HEK293T (cell line): ENCODE measurements around the gene POPDC2.
A peak's percentile ranks its signal among the peaks of the same experiment; 100 is the strongest.

Source experiments
- CTCF ChIA-PET: fragments of 350-600 bp; formaldehyde crosslinking; extraction: SDS; loops from one replicate; lab custom pipeline; 2021; ENCODE audit warnings: antibody characterized with exemption, inconsistent platforms; lab: Yijun Ruan, JAX
- POLR2A ChIA-PET: fragments of 350-600 bp; formaldehyde crosslinking; extraction: SDS; loops from one replicate; lab custom pipeline; 2020; ENCODE audit warnings: antibody characterized with exemption, inconsistent platforms; lab: Yijun Ruan, JAX
- DNase-seq: peaks from one replicate; pipeline ENCODE4 v3.0.0; 2012; ENCODE audit warnings: mixed read lengths; ENCODE audit errors: extremely low spot score
- ARNT ChIP-seq: fragments of 450-650 bp; IDR thresholded peaks from 2 replicates; pipeline ENCODE4 v1.6.1; 2017; ENCODE audit warnings: mild to moderate bottlenecking
- BHLHE40 ChIP-seq: fragments of 450-650 bp; IDR thresholded peaks from 2 replicates; pipeline ENCODE4 v1.6.1; 2016; ENCODE audit warnings: mild to moderate bottlenecking, moderate library complexity, borderline replicate concordance
- CTBP1 ChIP-seq: fragments of 450-650 bp; IDR thresholded peaks from 2 replicates; pipeline ENCODE4 v1.6.1; 2016; ENCODE audit warnings: borderline replicate concordance
- ELF4 ChIP-seq: fragments of 450-650 bp; IDR thresholded peaks from 2 replicates; pipeline ENCODE4 v1.6.1; 2017; ENCODE audit warnings: antibody characterized with exemption
- FOXA1 ChIP-seq: fragments of 450-650 bp; IDR thresholded peaks from 2 replicates; pipeline ENCODE4 v1.6.1; 2016; ENCODE audit warnings: mild to moderate bottlenecking
- FOXK2 ChIP-seq: fragments of 450-650 bp; IDR thresholded peaks from 2 replicates; pipeline ENCODE4 v1.6.1; 2016; ENCODE audit warnings: mild to moderate bottlenecking
- FOXM1 ChIP-seq: fragments of 450-650 bp; IDR thresholded peaks from 2 replicates; pipeline ENCODE4 v1.6.1; 2017; ENCODE audit warnings: mild to moderate bottlenecking, borderline replicate concordance
- HDGF ChIP-seq: fragments of 450-650 bp; IDR thresholded peaks from 2 replicates; pipeline ENCODE4 v1.6.1; 2017; ENCODE audit warnings: antibody characterized with exemption, borderline replicate concordance
- L3MBTL2 ChIP-seq: fragments of 450-650 bp; conservative IDR thresholded peaks from 2 replicates; pipeline ENCODE4 v1.6.1; 2016; ENCODE audit warnings: mild to moderate bottlenecking
- LEF1 ChIP-seq: fragments of 450-650 bp; IDR thresholded peaks from 2 replicates; pipeline ENCODE4 v1.6.1; 2017; ENCODE audit warnings: mild to moderate bottlenecking, borderline replicate concordance
- NFRKB ChIP-seq: fragments of 450-650 bp; IDR thresholded peaks from 2 replicates; pipeline ENCODE4 v1.6.1; 2016; ENCODE audit warnings: mild to moderate bottlenecking, moderate library complexity
- PKNOX1 ChIP-seq: fragments of 450-650 bp; IDR thresholded peaks from 2 replicates; pipeline ENCODE4 v1.6.1; 2016
- SP1 ChIP-seq: fragments of 450-650 bp; IDR thresholded peaks from 2 replicates; pipeline ENCODE4 v1.6.1; 2017
- SUZ12 ChIP-seq: fragments of 450-650 bp; IDR thresholded peaks from 2 replicates; pipeline ENCODE4 v1.6.1; 2016; ENCODE audit warnings: mild to moderate bottlenecking
- TARDBP ChIP-seq: fragments of 450-650 bp; IDR thresholded peaks from 2 replicates; pipeline ENCODE4 v1.6.1; 2016
- ZNF384 ChIP-seq: fragments of 450-650 bp; IDR thresholded peaks from 2 replicates; pipeline ENCODE4 v1.6.1; 2016

The POPDC2 gene

GRCh38 chr3:119677641-119677934, 17.2 kb upstream of the POPDC2 start:
- ChIA-PET CTCF (interaction anchor here (0.6 kb wide), 1 partner anchor 77 kb away, joined by 4 read pairs; no protein-coding TSS in a partner anchor), POLR2A (interaction anchor here (1.1 to 1.4 kb wide), 2 partner anchors 29 to 214 kb away, joined by 4 to 7 read pairs; partner anchors contain the start of gene TMEM39A)
- no peak for TF ChIP-seq BHLHE40
- no peak for TF ChIP-seq CTBP1
- no peak for TF ChIP-seq NFRKB
- TF ChIP-seq TARDBP = no peak
- no peak for TF ChIP-seq FOXA1
- TF ChIP-seq FOXM1 = no peak
- DNase-seq = no peak

DNA sequence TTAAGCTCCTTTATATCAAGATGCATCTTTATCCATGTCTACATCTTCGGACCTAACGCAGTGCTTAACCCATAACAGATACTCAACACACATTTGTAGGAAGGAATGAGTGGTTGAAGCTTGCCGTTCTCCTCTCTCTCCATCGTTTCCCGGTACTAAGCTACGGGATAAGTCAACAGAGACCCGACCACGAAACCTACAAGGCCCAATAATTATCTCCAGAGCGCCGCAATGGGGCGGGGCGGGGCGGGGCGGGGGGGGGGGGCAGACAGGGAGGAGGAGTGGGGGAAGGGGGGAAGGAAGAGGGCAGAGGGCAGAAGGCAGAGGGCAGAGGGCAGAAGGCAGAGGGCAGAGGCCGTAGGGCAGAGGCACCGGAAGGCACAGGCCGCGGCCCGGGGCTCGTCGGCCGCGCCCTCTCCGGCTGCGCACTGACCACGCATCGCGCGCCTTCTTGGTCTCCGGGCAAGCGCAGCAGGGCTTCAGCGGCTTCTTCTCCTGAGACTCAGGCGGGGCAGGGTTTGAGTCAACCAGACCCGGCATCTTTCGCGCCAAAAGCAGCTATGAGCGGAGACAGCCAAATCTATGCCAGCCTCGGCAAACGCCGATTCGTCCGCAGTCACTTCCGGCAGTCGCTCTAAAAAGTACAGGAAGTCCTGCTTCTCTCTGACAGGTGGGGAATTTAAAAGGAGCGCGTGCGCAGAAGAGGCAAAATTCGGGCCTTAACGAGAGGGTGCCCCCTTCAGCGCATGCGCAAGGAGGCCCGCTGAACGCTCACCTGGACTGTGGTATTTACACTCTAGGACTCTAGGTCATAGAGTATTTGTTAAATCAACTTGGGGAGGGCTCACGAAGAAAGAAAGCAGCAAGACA, 16.6 kb upstream of the POPDC2 start, which contains the start of gene COX17:
COX17 (minus strand) TSS at position 636 of the 870 bp plus-strand sequence; CDS start at position 540, 96 bp downstream.
- TF ChIP-seq NFRKB = no peak
- peak; percentile 59 for TF ChIP-seq ELF4
- no peak for TF ChIP-seq TARDBP
- no peak for TF ChIP-seq ZNF384
- TF ChIP-seq SP1 = no peak
- no peak for TF ChIP-seq SUZ12
- peak; percentile 48; the same call in 1 of the 2 replicates for TF ChIP-seq FOXK2
- TF ChIP-seq HDGF = no peak
- TF ChIP-seq L3MBTL2 = peak; percentile 63; the same call in 1 of the 2 replicates
- TF ChIP-seq PKNOX1 = peak; percentile 85
- DNase-seq = peak; percentile 93
- ChIA-PET CTCF (no interaction called here), POLR2A (interaction anchor here (0.6 to 2.0 kb wide), 8 partner anchors 12 to 213 kb away, joined by 3 to 9 read pairs (median 4); partner anchors contain the start of genes POGLUT1, TIMMDC1 and TMEM39A)

GRCh38 chr3:119676020-119676419, 15.6 kb upstream of the POPDC2 start:
- POLR2A ChIA-PET = interaction anchor here (0.6 to 2.0 kb wide), 4 partner anchors 45 to 207 kb away, joined by 3 to 9 read pairs (median 4); partner anchors contain the start of genes POGLUT1 and TIMMDC1
- CTCF ChIA-PET = no interaction called here
- TF ChIP-seq FOXM1 = no peak
- no peak for TF ChIP-seq FOXA1
- no peak for TF ChIP-seq ZNF384
- TF ChIP-seq SUZ12 = no peak
- TF ChIP-seq HDGF = no peak
- TF ChIP-seq BHLHE40 = no peak
- TF ChIP-seq CTBP1 = no peak
- no peak for TF ChIP-seq SP1
- no peak for TF ChIP-seq NFRKB
- TF ChIP-seq ELF4 = no peak
- no peak for TF ChIP-seq ARNT
- no peak for DNase-seq

- ChIA-PET POLR2A (interaction anchor here (2.0 kb wide), 1 partner anchor 177 kb away, joined by 9 read pairs; the partner anchor contains the start of gene TIMMDC1), CTCF (no interaction called here)
- no peak for TF ChIP-seq PKNOX1
- TF ChIP-seq HDGF = no peak
- no peak for TF ChIP-seq TARDBP
- TF ChIP-seq SP1 = no peak
- no peak for TF ChIP-seq SUZ12
- TF ChIP-seq FOXA1 = no peak
- no peak for TF ChIP-seq FOXM1
- DNase-seq = no peak
Measured at GRCh38 chr3:119675188-119675874, 14.9 kb upstream of the POPDC2 start.

GRCh38 chr3:119673875-119674274, 13.5 kb upstream of the POPDC2 start:
- DNase-seq = no peak
- TF ChIP-seq TARDBP (no peak), L3MBTL2 (no peak), PKNOX1 (no peak), ZNF384 (no peak), SUZ12 (no peak), ARNT (no peak), ELF4 (no peak), HDGF (no peak), BHLHE40 (no peak), FOXM1 (no peak), SP1 (no peak)
- POLR2A ChIA-PET = no interaction called here
- CTCF ChIA-PET = no interaction called here

- ChIA-PET POLR2A (interaction anchor here (0.8 to 1.4 kb wide), 3 partner anchors 10 to 209 kb away, joined by 4 read pairs; partner anchors contain the start of gene TMEM39A), CTCF (no interaction called here)
- TF ChIP-seq PKNOX1 (no peak), TARDBP (no peak), LEF1 (no peak), FOXA1 (no peak), SUZ12 (no peak), FOXM1 (no peak), ZNF384 (no peak), NFRKB (no peak), L3MBTL2 (no peak), BHLHE40 (no peak), HDGF (no peak), ELF4 (no peak), CTBP1 (no peak), FOXK2 (no peak), ARNT (no peak), SP1 (no peak)
- no peak for DNase-seq
Measured at GRCh38 chr3:119672776-119673175, 12.4 kb upstream of the POPDC2 start.
